Esophagus muscularis mucosa (tissue), 4 donors: Measurements from ENCODE around the gene CD300LB. TPM values are rescaled to one million over a fixed set of nuclear protein-coding genes. Genes with fewer than 3 reads are reported as not detected.
"Not testable (repeated sequence)": the region's sequence is repeated elsewhere in the genome, so short reads cannot be mapped to it uniquely, and the experiment has no call there.

ENCODE experiments used
- DNase-seq: peaks from one replicate; pipeline ENCODE4 v3.0.0-alpha.2; 2017; ENCODE audit errors: extremely low spot score
- H3K27ac ChIP-seq, 4 donors: fragments of 200-600 bp; sonication (generic); replicated peaks in 1 of 4; 1 replicate in 3 of 4; 2 replicates in 1 of 4; pipeline ENCODE4 v1.5.1; 2016 to 2019; ENCODE audit warnings: mild to moderate bottlenecking in 1 of 4
- H3K27me3 ChIP-seq, 4 donors: fragments of 200-600 bp; sonication (generic); one replicate each; pipeline versions ENCODE4 v1.5.1 to v1.6.0; 2016 to 2019
- H3K36me3 ChIP-seq, 4 donors: fragments of 200-600 bp; sonication (generic); one replicate each; pipeline ENCODE4 v1.5.1; 2016 to 2019
- H3K4me1 ChIP-seq, 4 donors: fragments of 200-600 bp; sonication (generic); one replicate each; pipeline ENCODE4 v1.5.1; 2016 to 2019
- H3K4me3 ChIP-seq, 4 donors: fragments of 200-600 bp; sonication (generic); 1 replicate in 2 of 4; 2 replicates in 2 of 4; pipeline ENCODE4 v1.5.1; 2016 to 2019; ENCODE audit warnings: mild to moderate bottlenecking in 4 of 4, moderate library complexity in 1 of 4
- H3K9me3 ChIP-seq, 4 donors: fragments of 200-600 bp; sonication (generic); 1 replicate in 3 of 4; 2 replicates in 1 of 4; pipeline ENCODE4 v1.5.1; 2016 to 2019
- EP300 ChIP-seq: sonication (generic); formaldehyde crosslinking; IDR thresholded peaks from one replicate; pipeline ENCODE4 v1.6.1; 2017; ENCODE audit warnings: antibody characterized with exemption
- POLR2A ChIP-seq: fragments of 450-650 bp; IDR thresholded peaks from one replicate; pipeline ENCODE4 v1.6.1; 2017; ENCODE audit warnings: antibody characterized with exemption, moderate library complexity, mild to moderate bottlenecking, low read depth
- POLR2AphosphoS5 ChIP-seq, 2 donors: sonication (generic); formaldehyde crosslinking; IDR thresholded peaks; one replicate each; pipeline ENCODE4 v1.6.1; 2017; ENCODE audit warnings: antibody characterized with exemption in 2 of 2
- WGBS: methylation state at CpG from one replicate; pipeline ENCODE4 v1.1.5; 2018; 5-methylcytosine and 5-hydroxymethylcytosine counted together
- intact Hi-C: fragments of 100-400 bp; cut with DNase I; formaldehyde crosslinking; loops from one replicate; pipeline ENCODE4 v1.15.1; 2023
- total RNA-seq, 4 donors: library from RNA; depleted of rRNA; stranded (reverse); fragments of >200 nt; gene quantifications; one replicate each; pipeline versions ENCODE4 v1.1.0 to v1.2.1, GENCODE V29; 2016
- TF ChIP-seq, protein P1 (sequence below), 3 experiments: fragments of 200-600 bp in 2 of 3; fragments of 450-650 bp in 1 of 3; sonication (generic) in 2 of 3; IDR thresholded peaks; one replicate each; pipeline ENCODE4 v1.5.1; 2017 to 2019; ENCODE audit warnings: antibody characterized with exemption in 3 of 3, mild to moderate bottlenecking in 2 of 3, moderate library complexity in 1 of 3

Gene CD300LB
- total RNA-seq, 4 donors from 2014 or later, result 0.17 to 0.83 (median 0.23) TPM; not detected in 1

DNA sequence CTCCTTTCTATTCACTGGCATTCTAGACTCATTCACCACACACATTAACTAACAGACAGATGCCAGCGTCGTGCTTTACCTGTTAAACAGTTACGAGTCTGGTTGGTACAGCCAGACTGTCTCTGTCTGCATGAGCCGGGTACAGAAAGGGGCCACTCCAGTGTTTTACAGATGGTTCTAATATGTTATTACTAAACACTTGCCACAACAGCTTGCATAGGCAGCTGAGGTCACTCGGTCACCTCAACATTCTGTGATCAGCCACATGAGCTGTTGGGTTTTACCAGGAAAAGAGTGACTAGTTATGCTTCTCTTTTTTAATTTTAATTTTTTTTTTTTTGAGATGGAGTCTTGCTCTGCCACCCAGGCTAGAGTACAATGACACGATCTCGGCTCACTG is 39.6 kb downstream of the CD300LB start:
- WGBS, result 71% methylated on average over 7 of the region's 7 CpGs
- TF ChIP-seq POLR2AphosphoS5 (IDR thresholded peaks at IDR 0.05), result no peak
- TF ChIP-seq EP300, result no peak
- TF ChIP-seq POLR2A, result no peak
- TF ChIP-seq, protein P1, sequence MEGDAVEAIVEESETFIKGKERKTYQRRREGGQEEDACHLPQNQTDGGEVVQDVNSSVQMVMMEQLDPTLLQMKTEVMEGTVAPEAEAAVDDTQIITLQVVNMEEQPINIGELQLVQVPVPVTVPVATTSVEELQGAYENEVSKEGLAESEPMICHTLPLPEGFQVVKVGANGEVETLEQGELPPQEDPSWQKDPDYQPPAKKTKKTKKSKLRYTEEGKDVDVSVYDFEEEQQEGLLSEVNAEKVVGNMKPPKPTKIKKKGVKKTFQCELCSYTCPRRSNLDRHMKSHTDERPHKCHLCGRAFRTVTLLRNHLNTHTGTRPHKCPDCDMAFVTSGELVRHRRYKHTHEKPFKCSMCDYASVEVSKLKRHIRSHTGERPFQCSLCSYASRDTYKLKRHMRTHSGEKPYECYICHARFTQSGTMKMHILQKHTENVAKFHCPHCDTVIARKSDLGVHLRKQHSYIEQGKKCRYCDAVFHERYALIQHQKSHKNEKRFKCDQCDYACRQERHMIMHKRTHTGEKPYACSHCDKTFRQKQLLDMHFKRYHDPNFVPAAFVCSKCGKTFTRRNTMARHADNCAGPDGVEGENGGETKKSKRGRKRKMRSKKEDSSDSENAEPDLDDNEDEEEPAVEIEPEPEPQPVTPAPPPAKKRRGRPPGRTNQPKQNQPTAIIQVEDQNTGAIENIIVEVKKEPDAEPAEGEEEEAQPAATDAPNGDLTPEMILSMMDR (IDR thresholded peaks at IDR 0.05), result no peak
- H3K4me1 ChIP-seq, result no peaks in the 10 kb centered on the region
- H3K27me3 ChIP-seq, result peaks cover 0 to 39% (median 0%) of the 10 kb centered on the region in 4 donors
- no peaks in the 10 kb centered on the region for H3K9me3 ChIP-seq
- H3K36me3 ChIP-seq, result no peaks in the 10 kb centered on the region
- H3K4me3 ChIP-seq, result no peak overlapping the region
- intact Hi-C loops, result no loop called here
- DNase-seq, result no peak
- no peak overlapping the region for H3K27ac ChIP-seq

DNA sequence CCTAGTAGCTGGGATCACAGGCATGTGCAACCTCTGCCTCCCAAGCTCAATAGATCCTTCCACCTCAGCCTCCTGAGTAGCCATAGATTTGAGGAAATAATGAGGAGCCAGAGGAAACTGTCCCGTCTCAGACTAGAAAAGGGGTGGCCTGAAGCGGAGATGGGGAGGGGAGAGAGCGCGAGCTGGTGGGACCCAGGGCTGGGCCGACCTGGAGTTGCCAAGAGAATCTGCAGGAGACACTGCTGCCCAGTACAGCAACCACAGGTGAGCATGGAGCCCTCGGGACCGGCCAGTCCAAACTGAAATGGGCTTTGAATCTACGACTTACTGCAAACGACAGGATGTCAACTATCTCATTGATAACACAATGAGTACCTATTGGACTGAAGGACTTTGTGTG is 40.6 kb downstream of the CD300LB start:
- Histone ChIP-seq H3K36me3 (no peaks in the 10 kb centered on the region), H3K27ac (no peak overlapping the region), H3K4me1 (no peaks in the 10 kb centered on the region), H3K4me3 (no peak overlapping the region), H3K27me3 (peaks cover 0 to 35% (median 0%) of the 10 kb centered on the region in 4 donors), H3K9me3 (no peaks in the 10 kb centered on the region)
- 86% methylated on average over 9 of the region's 9 CpGs for WGBS
- TF ChIP-seq POLR2A, result no peak
- TF ChIP-seq, protein P1 (IDR thresholded peaks at IDR 0.05), result no peak
- TF ChIP-seq EP300, result no peak
- no peak for TF ChIP-seq POLR2AphosphoS5 (IDR thresholded peaks at IDR 0.05)
- no peak for DNase-seq
- intact Hi-C loops, result no loop called here

DNA sequence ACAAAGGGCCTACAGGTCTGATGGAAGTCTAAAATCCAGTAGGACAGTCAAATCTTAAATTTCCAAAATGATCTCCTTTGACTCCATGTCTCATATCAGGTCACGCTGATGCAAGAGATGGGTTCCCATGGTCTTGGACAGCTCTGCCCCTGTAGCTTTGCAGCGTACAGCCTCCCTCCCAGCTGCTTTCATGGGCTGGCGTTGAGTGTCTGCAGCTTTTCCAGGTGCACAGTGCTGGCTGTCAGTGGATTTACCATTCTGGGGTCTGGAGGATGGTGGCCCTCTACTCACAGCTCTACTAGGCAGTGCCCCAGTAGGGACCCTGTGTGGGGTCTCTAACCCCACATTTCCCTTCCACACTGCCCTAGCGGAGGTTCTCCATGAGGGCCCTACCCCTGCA is 43.0 kb downstream of the CD300LB start:
- WGBS, result 100% methylated on average over 4 of the region's 4 CpGs
- H3K27me3 ChIP-seq, result peaks cover 0 to 40% (median 0%) of the 10 kb centered on the region in 4 donors
- H3K4me1 ChIP-seq, DNase-seq, H3K36me3 ChIP-seq, intact Hi-C loops, H3K4me3 ChIP-seq, H3K27ac ChIP-seq, H3K9me3 ChIP-seq: not testable (repeated sequence)

DNA sequence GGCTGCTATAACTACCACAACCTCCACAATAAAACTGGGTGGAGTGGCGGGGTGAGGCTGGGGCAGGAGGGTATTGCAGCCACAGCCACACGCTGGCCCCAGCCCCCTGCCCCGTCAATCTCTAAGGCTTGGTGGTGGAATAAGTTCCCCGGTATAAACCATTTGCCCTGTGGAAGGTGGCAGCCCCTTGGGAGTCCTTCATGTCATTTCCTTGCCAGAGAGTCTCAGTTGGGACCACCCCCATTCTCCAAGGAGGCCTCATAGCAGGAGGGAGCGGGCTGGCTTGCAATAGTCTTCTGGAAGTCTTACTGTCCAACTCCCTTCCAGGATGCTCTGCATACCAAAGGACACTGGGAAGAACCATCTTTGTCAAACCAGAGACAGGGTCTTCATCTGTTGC is 45.4 kb downstream of the CD300LB start:
- Histone ChIP-seq H3K27ac (no peak overlapping the region), H3K27me3 (peaks cover 0 to 40% (median 0%) of the 10 kb centered on the region in 4 donors), H3K4me1 (no peaks in the 10 kb centered on the region), H3K9me3 (no peaks in the 10 kb centered on the region), H3K4me3 (no peak overlapping the region), H3K36me3 (no peaks in the 10 kb centered on the region)
- TF ChIP-seq EP300 (no peak), POLR2AphosphoS5 (IDR thresholded peaks at IDR 0.05) (no peak), POLR2A (no peak)
- TF ChIP-seq, protein P1 (IDR thresholded peaks at IDR 0.05), result no peak
- intact Hi-C loops, result no loop called here
- DNase-seq, result no peak
- WGBS, result 84% methylated on average over 5 of the region's 5 CpGs

DNA sequence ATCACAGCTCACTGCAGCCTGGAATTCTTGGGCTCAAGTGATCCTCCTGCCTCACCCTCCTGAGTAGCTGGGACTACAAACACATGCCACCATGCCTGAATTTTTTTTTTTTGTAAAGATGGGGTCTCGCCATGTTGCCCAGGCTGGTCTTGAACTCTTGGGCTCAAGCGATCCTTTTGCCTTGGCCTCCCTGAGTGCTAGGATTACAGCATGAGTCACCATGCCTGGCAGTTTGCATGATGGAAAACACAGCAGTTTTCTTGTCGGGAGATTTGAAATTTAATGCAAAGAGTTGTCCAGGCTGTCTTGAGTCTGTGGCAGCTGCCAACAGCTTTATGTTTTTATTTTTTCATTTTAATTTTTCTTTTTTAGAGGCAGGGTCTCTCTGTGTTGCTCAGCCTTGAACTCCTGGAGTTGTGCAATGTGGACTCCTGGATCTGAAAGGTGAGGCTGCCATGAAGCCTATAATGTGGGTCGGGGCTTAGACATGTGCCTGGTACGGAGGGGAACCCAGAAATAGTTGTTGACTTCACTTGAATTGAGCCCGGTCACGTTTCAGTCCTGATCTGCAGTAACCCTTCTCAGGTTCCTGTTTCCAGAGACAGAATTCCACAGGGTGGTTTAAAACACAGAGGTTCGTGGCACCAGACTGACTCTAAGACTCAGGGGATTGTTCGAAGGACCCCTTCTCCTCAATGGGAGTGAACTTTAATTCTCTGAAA is 46.1 kb downstream of the CD300LB start:
- peaks cover 0 to 44% (median 0%) of the 10 kb centered on the region in 4 donors for H3K27me3 ChIP-seq
- no peak overlapping the region for H3K27ac ChIP-seq
- intact Hi-C loops, result no loop called here
- TF ChIP-seq POLR2A, result no peak
- TF ChIP-seq, protein P1 (IDR thresholded peaks at IDR 0.05), result no peak
- no peak for TF ChIP-seq EP300
- TF ChIP-seq POLR2AphosphoS5 (IDR thresholded peaks at IDR 0.05), result no peak
- H3K4me3 ChIP-seq, result no peak overlapping the region
- H3K4me1 ChIP-seq, result no peaks in the 10 kb centered on the region
- H3K36me3 ChIP-seq, result no peaks in the 10 kb centered on the region
- DNase-seq, result no peak
- 56% methylated on average over 8 of the region's 9 CpGs for WGBS
- H3K9me3 ChIP-seq, result no peaks in the 10 kb centered on the region
